Activated CD4-positive, alpha-beta T cell treated with anti-CD3 and anti-CD28 coated beads for 1 hour (primary cell): ENCODE measurements around the gene SNX4.
"Not testable (repeated sequence)": the region's sequence is repeated elsewhere in the genome, so short reads cannot be mapped to it uniquely, and the experiment has no call there.

Source experiments
- DNase-seq: peaks from one replicate; pipeline ENCODE4 v3.0.0-alpha.2; 2020

The SNX4 gene

GRCh38 chr3:125461896-125462295, 58.1 kb downstream of the SNX4 start:
- no peak for DNase-seq

- no peak for DNase-seq
Measured at GRCh38 chr3:125460233-125460632, 59.8 kb downstream of the SNX4 start.

GRCh38 chr3:125443923-125444322, 76.1 kb downstream of the SNX4 start:
- no peak for DNase-seq

GRCh38 chr3:125442506-125442905, 77.5 kb downstream of the SNX4 start:
- no peak for DNase-seq

GRCh38 chr3:125440970-125441369, 79.0 kb downstream of the SNX4 start:
- no peak for DNase-seq

GRCh38 chr3:125440559-125440955, 79.4 kb downstream of the SNX4 start:
- no peak for DNase-seq

GRCh38 chr3:125437631-125438435, 82.2 kb downstream of the SNX4 start:
- peak; percentile 46 for DNase-seq

GRCh38 chr3:125436921-125437320, 83.1 kb downstream of the SNX4 start:
- DNase-seq: no peak

GRCh38 chr3:125435231-125435630, 84.8 kb downstream of the SNX4 start:
- DNase-seq: no peak

GRCh38 chr3:125434582-125435011, 85.4 kb downstream of the SNX4 start:
- DNase-seq: no peak

GRCh38 chr3:125433611-125434041, 86.4 kb downstream of the SNX4 start:
- DNase-seq: no peak

- DNase-seq: no peak
Measured at GRCh38 chr3:125433091-125433534, 86.9 kb downstream of the SNX4 start.

GRCh38 chr3:125431912-125432790, 87.9 kb downstream of the SNX4 start:
- DNase-seq: no peak

GRCh38 chr3:125431391-125431790, 88.6 kb downstream of the SNX4 start:
- DNase-seq: no peak

- no peak for DNase-seq
Measured at GRCh38 chr3:125428216-125428830, 91.7 kb downstream of the SNX4 start.

GRCh38 chr3:125418306-125418705, 101.7 kb downstream of the SNX4 start:
- no peak for DNase-seq

GRCh38 chr3:125416235-125416634, 103.8 kb downstream of the SNX4 start:
- no peak for DNase-seq

- no peak for DNase-seq
Measured at GRCh38 chr3:125414669-125415068, 105.3 kb downstream of the SNX4 start.

- DNase-seq: no peak
Measured at GRCh38 chr3:125410922-125411321, 109.1 kb downstream of the SNX4 start.

GRCh38 chr3:125406070-125406469, 113.9 kb downstream of the SNX4 start:
- no peak for DNase-seq

GRCh38 chr3:125405515-125405914, 114.5 kb downstream of the SNX4 start:
- DNase-seq: not testable (repeated sequence)

- DNase-seq: no peak
Measured at GRCh38 chr3:125403789-125404188, 116.2 kb downstream of the SNX4 start.

- no peak for DNase-seq
Measured at GRCh38 chr3:125402639-125403038, 117.4 kb downstream of the SNX4 start.
